Measurements from ENCODE around the gene PPIB.

Gene PPIB

GRCh38 chr15:64158363-64159134 is 4.3 kb downstream of the PPIB start:
- DNase-seq (ENCODE audit: low read depth): no peak

- no peak for DNase-seq (ENCODE audit: low read depth)
Observed at GRCh38 chr15:64157599-64158125, 5.2 kb downstream of the PPIB start.

- no peak for DNase-seq (ENCODE audit: low read depth)
Observed at GRCh38 chr15:64156652-64157331, 6.0 kb downstream of the PPIB start.

- no peak for DNase-seq (ENCODE audit: low read depth)
Observed at GRCh38 chr15:64155802-64156651, 6.8 kb downstream of the PPIB start.

- DNase-seq (ENCODE audit: low read depth): peak; percentile 91
Observed at GRCh38 chr15:64153480-64154367, 9.1 kb downstream of the PPIB start.

GRCh38 chr15:64152507-64153387 is 10.1 kb downstream of the PPIB start:
- no peak for DNase-seq (ENCODE audit: low read depth)

GRCh38 chr15:64151727-64152506 is 10.9 kb downstream of the PPIB start, which contains the start of gene SNX22:
TSS of gene SNX22 (plus strand) at chr15:64151731. CDS start at chr15:64151776, 45 bp downstream.
- DNase-seq (ENCODE audit: low read depth): no peak

- no peak for DNase-seq (ENCODE audit: low read depth)
Observed at GRCh38 chr15:64149893-64150578, 12.8 kb downstream of the PPIB start.

- no peak for DNase-seq (ENCODE audit: low read depth)
Observed at GRCh38 chr15:64149424-64149823, 13.4 kb downstream of the PPIB start.

- no peak for DNase-seq (ENCODE audit: low read depth)
Observed at GRCh38 chr15:64148581-64148980, 14.2 kb downstream of the PPIB start.

GRCh38 chr15:64148168-64148567 is 14.7 kb downstream of the PPIB start:
- no peak for DNase-seq (ENCODE audit: low read depth)

GRCh38 chr15:64146885-64147681 is 15.7 kb downstream of the PPIB start:
- DNase-seq (ENCODE audit: low read depth): no peak

- DNase-seq (ENCODE audit: low read depth): no peak
Observed at GRCh38 chr15:64146520-64146884, 16.3 kb downstream of the PPIB start.

- no peak for DNase-seq (ENCODE audit: low read depth)
Observed at GRCh38 chr15:64146041-64146440, 16.8 kb downstream of the PPIB start.

GRCh38 chr15:64144565-64145281 is 18.1 kb downstream of the PPIB start:
- DNase-seq (ENCODE audit: low read depth): no peak

GRCh38 chr15:64144192-64144564 is 18.6 kb downstream of the PPIB start:
- DNase-seq (ENCODE audit: low read depth): no peak

GRCh38 chr15:64143276-64143675 is 19.5 kb downstream of the PPIB start:
- DNase-seq (ENCODE audit: low read depth): no peak
